Measurements from ENCODE around the gene AP1B1. TPM values are rescaled to one million over a fixed set of nuclear protein-coding genes. Genes with fewer than 3 reads are reported as not detected.
A peak's percentile ranks its signal among the peaks of the same experiment; 100 is the strongest.
"Not testable (repeated sequence)": the region's sequence is repeated elsewhere in the genome, so short reads cannot be mapped to it uniquely, and the experiment has no call there.

The AP1B1 gene
- total RNA-seq, 2 donors from 2014 or later = 41.2 to 42.8 TPM

GRCh38 chr22:29401538-29401937 lies 13.2 kb upstream of the AP1B1 start:
- not testable (repeated sequence) for H3K4me1 Mint-ChIP-seq; H3K9me3 ChIP-seq (ENCODE audit: control insufficient read depth, low read length, poor library complexity, severe bottlenecking); DNase-seq; H3K27ac Mint-ChIP-seq; H3K4me3 Mint-ChIP-seq; ATAC-seq; H3K36me3 Mint-ChIP-seq (ENCODE audit: low read depth)
- H3K27me3 Mint-ChIP-seq = peaks cover 22% of the 10 kb centered on the region

- ATAC-seq (no peak), DNase-seq (no peak)
- no peaks in the 10 kb centered on the region for H3K9me3 ChIP-seq (ENCODE audit: control insufficient read depth, low read length, poor library complexity, severe bottlenecking)
- Mint-ChIP-seq H3K4me1 (no peaks in the 10 kb centered on the region), H3K36me3 (ENCODE audit: low read depth) (peaks cover 3% of the 10 kb centered on the region), H3K27me3 (peaks cover 22% of the 10 kb centered on the region), H3K27ac (no peak overlapping the region), H3K4me3 (no peak overlapping the region)
Measured at GRCh38 chr22:29400576-29400975, 12.2 kb upstream of the AP1B1 start.

GRCh38 chr22:29397791-29398190 lies 9.4 kb upstream of the AP1B1 start:
- Mint-ChIP-seq H3K36me3 (ENCODE audit: low read depth) (peaks cover 3% of the 10 kb centered on the region), H3K27ac (no peak overlapping the region), H3K27me3 (peaks cover 22% of the 10 kb centered on the region), H3K4me1 (peaks cover 6% of the 10 kb centered on the region), H3K4me3 (no peak overlapping the region)
- no peaks in the 10 kb centered on the region for H3K9me3 ChIP-seq (ENCODE audit: control insufficient read depth, low read length, poor library complexity, severe bottlenecking)
- ATAC-seq (no peak), DNase-seq (no peak)

- Mint-ChIP-seq H3K36me3 (ENCODE audit: low read depth) (peaks cover 3% of the 10 kb centered on the region), H3K27ac (no peak overlapping the region), H3K4me3 (no peak overlapping the region), H3K4me1 (peaks cover 8% of the 10 kb centered on the region), H3K27me3 (peaks cover 8% of the 10 kb centered on the region)
- ATAC-seq (no peak), DNase-seq (no peak)
- H3K9me3 ChIP-seq (ENCODE audit: control insufficient read depth, low read length, poor library complexity, severe bottlenecking) = no peaks in the 10 kb centered on the region
Measured at GRCh38 chr22:29396126-29396525, 7.8 kb upstream of the AP1B1 start.

GRCh38 chr22:29394931-29395581 lies 6.7 kb upstream of the AP1B1 start:
- peak; percentile 34 to 53 (median 37) for DNase-seq
- no peaks in the 10 kb centered on the region for H3K27me3 Mint-ChIP-seq
- H3K27ac Mint-ChIP-seq = peak overlapping the region; percentile 24
- peaks cover 8% of the 10 kb centered on the region for H3K4me1 Mint-ChIP-seq
- H3K36me3 Mint-ChIP-seq (ENCODE audit: low read depth) = no peaks in the 10 kb centered on the region
- no peak overlapping the region for H3K4me3 Mint-ChIP-seq
- H3K9me3 ChIP-seq (ENCODE audit: control insufficient read depth, low read length, poor library complexity, severe bottlenecking) = no peaks in the 10 kb centered on the region
- ATAC-seq = peak; percentile 98

- DNase-seq (no peak), ATAC-seq (no peak)
- no peaks in the 10 kb centered on the region for H3K9me3 ChIP-seq (ENCODE audit: control insufficient read depth, low read length, poor library complexity, severe bottlenecking)
- no peaks in the 10 kb centered on the region for H3K27me3 Mint-ChIP-seq
- H3K4me1 Mint-ChIP-seq = peaks cover 11% of the 10 kb centered on the region
- no peaks in the 10 kb centered on the region for H3K36me3 Mint-ChIP-seq (ENCODE audit: low read depth)
- no peak overlapping the region for H3K4me3 Mint-ChIP-seq
- no peak overlapping the region for H3K27ac Mint-ChIP-seq
Measured at GRCh38 chr22:29393019-29393608, 4.7 kb upstream of the AP1B1 start.

- Mint-ChIP-seq H3K4me3 (no peak overlapping the region), H3K27ac (no peak overlapping the region), H3K4me1 (peaks cover 22% of the 10 kb centered on the region), H3K27me3 (no peaks in the 10 kb centered on the region), H3K36me3 (ENCODE audit: low read depth) (no peaks in the 10 kb centered on the region)
- H3K9me3 ChIP-seq (ENCODE audit: control insufficient read depth, low read length, poor library complexity, severe bottlenecking) = no peaks in the 10 kb centered on the region
- DNase-seq (no peak), ATAC-seq (no peak)
Measured at GRCh38 chr22:29391546-29391945, 3.2 kb upstream of the AP1B1 start.

- no peak overlapping the region for H3K27ac Mint-ChIP-seq
- ATAC-seq (no peak), DNase-seq (no peak)
- H3K27me3 Mint-ChIP-seq = no peaks in the 10 kb centered on the region
- no peaks in the 10 kb centered on the region for H3K9me3 ChIP-seq (ENCODE audit: control insufficient read depth, low read length, poor library complexity, severe bottlenecking)
- peaks cover 32% of the 10 kb centered on the region for H3K4me1 Mint-ChIP-seq
- no peaks in the 10 kb centered on the region for H3K36me3 Mint-ChIP-seq (ENCODE audit: low read depth)
- H3K4me3 Mint-ChIP-seq = no peak overlapping the region
Measured at GRCh38 chr22:29390270-29390669, 1.9 kb upstream of the AP1B1 start.

- H3K27ac Mint-ChIP-seq = peak overlapping the region; percentile 90
- H3K9me3 ChIP-seq (ENCODE audit: control insufficient read depth, low read length, poor library complexity, severe bottlenecking) = no peaks in the 10 kb centered on the region
- no peaks in the 10 kb centered on the region for H3K27me3 Mint-ChIP-seq
- peak overlapping the region; percentile 90 for H3K4me3 Mint-ChIP-seq
- DNase-seq = no peak
- H3K4me1 Mint-ChIP-seq = peaks cover 32% of the 10 kb centered on the region
- ATAC-seq = peak; percentile 2
- no peaks in the 10 kb centered on the region for H3K36me3 Mint-ChIP-seq (ENCODE audit: low read depth)
Measured at GRCh38 chr22:29388759-29389090, 355 bp upstream of the AP1B1 start.

GRCh38 chr22:29386708-29387107 lies 1.7 kb downstream of the AP1B1 start:
- H3K4me3 Mint-ChIP-seq = no peak overlapping the region
- H3K36me3 Mint-ChIP-seq (ENCODE audit: low read depth) = no peaks in the 10 kb centered on the region
- H3K27ac Mint-ChIP-seq = peak overlapping the region; percentile 90

GRCh38 chr22:29385748-29386147 lies 2.6 kb downstream of the AP1B1 start:
- DNase-seq = no peak
- ATAC-seq = peak; percentile 12
- Mint-ChIP-seq H3K36me3 (ENCODE audit: low read depth) (no peaks in the 10 kb centered on the region), H3K27ac (peak overlapping the region; percentile 90), H3K4me3 (no peak overlapping the region), H3K27me3 (no peaks in the 10 kb centered on the region), H3K4me1 (peaks cover 50% of the 10 kb centered on the region)
- H3K9me3 ChIP-seq (ENCODE audit: control insufficient read depth, low read length, poor library complexity, severe bottlenecking) = no peaks in the 10 kb centered on the region

More at GRCh38 chr22:29386708-29387107, 1.7 kb downstream of the AP1B1 start:
- peaks cover 45% of the 10 kb centered on the region for H3K4me1 Mint-ChIP-seq
- H3K27me3 Mint-ChIP-seq = no peaks in the 10 kb centered on the region
- DNase-seq = no peak
- no peaks in the 10 kb centered on the region for H3K9me3 ChIP-seq (ENCODE audit: control insufficient read depth, low read length, poor library complexity, severe bottlenecking)
- ATAC-seq = no peak

- H3K27me3 Mint-ChIP-seq = no peaks in the 10 kb centered on the region
Measured at GRCh38 chr22:29385151-29385704, 3.1 kb downstream of the AP1B1 start.

GRCh38 chr22:29383740-29384139 lies 4.6 kb downstream of the AP1B1 start:
- no peak for DNase-seq
- H3K4me1 Mint-ChIP-seq = peaks cover 65% of the 10 kb centered on the region
- no peaks in the 10 kb centered on the region for H3K36me3 Mint-ChIP-seq (ENCODE audit: low read depth)
- ATAC-seq = no peak
- no peaks in the 10 kb centered on the region for H3K9me3 ChIP-seq (ENCODE audit: control insufficient read depth, low read length, poor library complexity, severe bottlenecking)
- H3K27ac Mint-ChIP-seq = peak overlapping the region; percentile 79
- H3K4me3 Mint-ChIP-seq = no peak overlapping the region
- no peaks in the 10 kb centered on the region for H3K27me3 Mint-ChIP-seq

More at GRCh38 chr22:29385151-29385704, 3.1 kb downstream of the AP1B1 start:
- Mint-ChIP-seq H3K4me3 (peak overlapping the region; percentile 21), H3K27ac (no peak overlapping the region), H3K36me3 (ENCODE audit: low read depth) (no peaks in the 10 kb centered on the region), H3K4me1 (peaks cover 55% of the 10 kb centered on the region)
- H3K9me3 ChIP-seq (ENCODE audit: control insufficient read depth, low read length, poor library complexity, severe bottlenecking) = no peaks in the 10 kb centered on the region
- no peak for ATAC-seq
- DNase-seq = no peak
